Gastrocnemius medialis (tissue), 4 donors: Measurements from ENCODE around the gene TSPAN1.

Experiments used
- CTCF ChIP-seq, 5 experiments: fragments of 450-650 bp in 3 of 5; fragments of 200-600 bp in 2 of 5; sonication (generic) in 2 of 5; IDR thresholded peaks in 4 of 5; conservative IDR thresholded peaks in 1 of 5; 1 replicate in 4 of 5; 2 replicates in 1 of 5; pipeline ENCODE4 v1.5.1; 2016 to 2019; ENCODE audit warnings: antibody characterized with exemption in 5 of 5, mild to moderate bottlenecking in 3 of 5, moderate library complexity in 3 of 5
- POLR2A ChIP-seq, 2 donors: fragments of 450-650 bp; IDR thresholded peaks; one replicate each; pipeline ENCODE4 v1.6.1; 2017; ENCODE audit warnings: antibody characterized with exemption in 2 of 2, mild to moderate bottlenecking in 2 of 2, moderate library complexity in 2 of 2

- TF ChIP-seq CTCF (IDR thresholded peaks at IDR 0.05 in 4 of 5, conservative IDR thresholded peaks at IDR 0.05 in 1 of 5) (no peak), POLR2A (IDR thresholded peaks at IDR 0.05) (no peak)
Measured at GRCh38 chr1:46153732-46154131, 21.2 kb upstream of the TSPAN1 start.
